HEK293 (cell line): ENCODE results near the gene KCNT1.

Experiments used
- CTCF ChIA-PET: fragments of 350-600 bp; formaldehyde crosslinking; extraction: SDS; loops from one replicate; lab custom pipeline; 2021; ENCODE audit warnings: antibody characterized with exemption; lab: Yijun Ruan, JAX
- POLR2A ChIA-PET: fragments of 300-600 bp; formaldehyde crosslinking; extraction: SDS; loops from one replicate; lab custom pipeline; 2020; ENCODE audit warnings: antibody characterized with exemption, inconsistent platforms; lab: Yijun Ruan, JAX
- H3K27ac ChIP-seq: fragments of 200-500 bp; sonication (Bioruptor generic); 2 replicates; pipeline ENCODE4 v1.5.1; 2014; ENCODE audit warnings: low read depth, low read length, control low read depth, inconsistent platforms; ENCODE audit errors: extremely low read depth
- H3K36me3 ChIP-seq, 2 experiments: fragments of 200-500 bp in 1 of 2; sonication (Bioruptor generic) in 1 of 2; 1 replicate in 1 of 2; 2 replicates in 1 of 2; pipeline ENCODE4 v1.5.1; 2014 to 2017; ENCODE audit warnings: inconsistent platforms in 2 of 2, low read length in 2 of 2; ENCODE audit not compliant: control insufficient read depth in 2 of 2, insufficient read depth in 1 of 2
- H3K4me1 ChIP-seq: fragments of 200-500 bp; sonication (Bioruptor generic); 2 replicates; pipeline ENCODE4 v1.5.1; 2014; ENCODE audit warnings: mild to moderate bottlenecking, low read length, inconsistent platforms; ENCODE audit not compliant: control insufficient read depth, insufficient read depth
- H3K4me3 ChIP-seq: 2 replicates; pipeline ENCODE4 v1.5.1; 2011; ENCODE audit warnings: low read depth, mild to moderate bottlenecking, control low read depth, low read length, moderate library complexity
- H3K9me3 ChIP-seq: fragments of 200-500 bp; sonication (Bioruptor generic); 2 replicates; pipeline ENCODE4 v1.5.1; 2014; ENCODE audit warnings: low read depth, low read length, inconsistent platforms; ENCODE audit not compliant: control insufficient read depth, insufficient read depth
- ATF2 ChIP-seq: fragments of 450-650 bp; formaldehyde crosslinking; IDR thresholded peaks from 2 replicates; pipeline ENCODE4 v1.5.1; 2016; ENCODE audit warnings: missing biosample characterization, missing genetic modification characterization, low read depth
- CTCF ChIP-seq: fragments of 450-650 bp; formaldehyde crosslinking; IDR thresholded peaks from 2 replicates; pipeline ENCODE4 v1.5.1; 2016; ENCODE audit warnings: missing biosample characterization, missing genetic modification characterization
- IKZF3 ChIP-seq: fragments of 450-650 bp; IDR thresholded peaks from 2 replicates; pipeline ENCODE4 v1.5.0; 2018; ENCODE audit warnings: missing biosample characterization, mild to moderate bottlenecking, missing genetic modification characterization, moderate library complexity
- KLF1 ChIP-seq: fragments of 450-650 bp; formaldehyde crosslinking; IDR thresholded peaks from 2 replicates; pipeline ENCODE4 v1.5.1; 2016; ENCODE audit warnings: missing biosample characterization, missing genetic modification characterization
- ZFHX2 ChIP-seq: fragments of 450-650 bp; formaldehyde crosslinking; conservative IDR thresholded peaks from 2 replicates; pipeline ENCODE4 v1.5.1; 2016; ENCODE audit warnings: missing biosample characterization, missing genetic modification characterization
- ZNF148 ChIP-seq: fragments of 450-650 bp; formaldehyde crosslinking; IDR thresholded peaks from 2 replicates; pipeline ENCODE4 v1.5.0; 2017; ENCODE audit warnings: missing biosample characterization, missing genetic modification characterization, borderline replicate concordance
- ZNF248 ChIP-seq: fragments of 450-650 bp; formaldehyde crosslinking; IDR thresholded peaks from 2 replicates; pipeline ENCODE4 v1.5.1; 2017; ENCODE audit warnings: missing biosample characterization, missing genetic modification characterization
- ZNF292 ChIP-seq: fragments of 450-650 bp; formaldehyde crosslinking; IDR thresholded peaks from 2 replicates; pipeline ENCODE4 v1.5.1; 2016; ENCODE audit warnings: low read depth, missing biosample characterization, missing genetic modification characterization, borderline replicate concordance
- ZNF394 ChIP-seq: fragments of 450-650 bp; formaldehyde crosslinking; IDR thresholded peaks from 2 replicates; pipeline ENCODE4 v1.5.1; 2016; ENCODE audit warnings: missing biosample characterization, missing genetic modification characterization, mild to moderate bottlenecking, moderate library complexity, borderline replicate concordance
- ZNF398 ChIP-seq: fragments of 450-650 bp; formaldehyde crosslinking; IDR thresholded peaks from 2 replicates; pipeline ENCODE4 v1.5.1; 2017; ENCODE audit warnings: missing biosample characterization, missing genetic modification characterization
- ZNF645 ChIP-seq: fragments of 450-650 bp; formaldehyde crosslinking; IDR thresholded peaks from 2 replicates; pipeline ENCODE4; 2016; ENCODE audit warnings: missing biosample characterization, missing genetic modification characterization

The KCNT1 gene

GRCh38 chr9:135777623-135778177 is 75.7 kb downstream of the KCNT1 start:
- Histone ChIP-seq H3K9me3 (no peaks in the 10 kb centered on the region), H3K4me1 (no peaks in the 10 kb centered on the region), H3K27ac (no peak overlapping the region), H3K4me3 (no peak overlapping the region), H3K36me3 (no peaks in the 10 kb centered on the region)
- no peak for TF ChIP-seq ATF2 (tag by site-specific recombination)
- TF ChIP-seq ZNF148 (tag by site-specific recombination) = 0 out of 2 replicates have a peak, but pooled peaks have one; percentile 27
- TF ChIP-seq KLF1 (tag by site-specific recombination) = peak; percentile 33; the same call in 1 of the 2 replicates
- peak; percentile 64 for TF ChIP-seq ZNF398 (tag by site-specific recombination)
- peak; percentile 100 for TF ChIP-seq ZNF394 (tag by site-specific recombination)
- 0 out of 2 replicates have a peak, but pooled peaks have one; percentile 6 for TF ChIP-seq ZFHX2 (tag by site-specific recombination)
- ChIA-PET CTCF (interaction anchor here (0.6 to 0.9 kb wide), 2 partner anchors 20 to 626 kb away, joined by 3 to 7 read pairs; no protein-coding TSS in a partner anchor), POLR2A (interaction anchor here (1.0 kb wide), 1 partner anchor 260 kb away, joined by 3 read pairs; no protein-coding TSS in a partner anchor)

GRCh38 chr9:135778421-135778820 is 76.4 kb downstream of the KCNT1 start:
- no peaks in the 10 kb centered on the region for H3K36me3 ChIP-seq

More at GRCh38 chr9:135778421-135778820, 76.4 kb downstream of the KCNT1 start:
- ChIA-PET CTCF (interaction anchor here (0.5 kb wide), 1 partner anchor 42 kb away, joined by 4 read pairs; no protein-coding TSS in a partner anchor), POLR2A (no interaction called here)
- no peak overlapping the region for H3K27ac ChIP-seq
- no peaks in the 10 kb centered on the region for H3K4me1 ChIP-seq
- TF ChIP-seq ZFHX2 (tag by site-specific recombination) (no peak), ZNF645 (tag by site-specific recombination) (no peak), ZNF248 (tag by site-specific recombination) (no peak), CTCF (tag by site-specific recombination) (no peak), IKZF3 (tag by site-specific recombination) (no peak), ZNF292 (no peak)
- TF ChIP-seq, all 188 proteins: peak for 0
- no peaks in the 10 kb centered on the region for H3K9me3 ChIP-seq
- H3K4me3 ChIP-seq = no peak overlapping the region
